ENCODE measurements around the gene IL4I1. TPM values are rescaled to one million over a fixed set of nuclear protein-coding genes. Genes with fewer than 3 reads are reported as not detected.

Gene IL4I1
- total RNA-seq, 1 donor from 2014 or later = 25.5 TPM

DNA sequence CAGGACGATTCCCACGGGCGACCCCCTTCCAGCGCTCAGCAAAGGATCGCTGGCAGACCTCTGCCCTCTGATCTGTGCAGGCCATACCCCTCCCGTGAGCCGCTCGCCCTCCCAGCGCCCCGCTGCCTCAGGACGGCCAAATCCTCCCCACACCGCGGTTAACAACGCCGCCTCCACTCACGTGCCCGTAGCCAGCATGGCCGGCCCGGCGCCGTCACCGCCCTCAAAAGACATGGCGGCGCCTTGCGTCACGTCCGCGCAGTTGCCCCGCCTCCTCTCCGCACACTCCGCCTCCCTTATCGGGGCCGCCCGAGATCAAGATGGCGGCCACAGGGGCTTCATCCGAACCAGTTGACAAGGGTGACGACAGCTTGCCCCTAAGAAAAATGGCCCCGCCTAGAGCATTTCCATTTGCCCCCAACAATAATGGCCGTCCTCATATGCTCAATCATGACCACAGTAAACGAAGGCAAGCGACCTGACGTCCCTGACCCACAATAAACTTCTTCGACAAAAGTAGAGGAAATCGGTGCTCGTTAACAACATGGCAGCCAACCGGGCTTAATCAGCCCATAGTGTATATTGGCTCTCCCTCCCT lies 20.2 kb downstream of the IL4I1 start:
- Mint-ChIP-seq H3K27me3 (no peaks in the 10 kb centered on the region), H3K4me3 (no peak overlapping the region), H3K4me1 (peaks cover 29% of the 10 kb centered on the region), H3K9me3 (no peaks in the 10 kb centered on the region), H3K27ac (no peak overlapping the region), H3K36me3 (ENCODE audit: low read depth) (peaks cover 34% of the 10 kb centered on the region)
- TF ChIP-seq, protein P1, sequence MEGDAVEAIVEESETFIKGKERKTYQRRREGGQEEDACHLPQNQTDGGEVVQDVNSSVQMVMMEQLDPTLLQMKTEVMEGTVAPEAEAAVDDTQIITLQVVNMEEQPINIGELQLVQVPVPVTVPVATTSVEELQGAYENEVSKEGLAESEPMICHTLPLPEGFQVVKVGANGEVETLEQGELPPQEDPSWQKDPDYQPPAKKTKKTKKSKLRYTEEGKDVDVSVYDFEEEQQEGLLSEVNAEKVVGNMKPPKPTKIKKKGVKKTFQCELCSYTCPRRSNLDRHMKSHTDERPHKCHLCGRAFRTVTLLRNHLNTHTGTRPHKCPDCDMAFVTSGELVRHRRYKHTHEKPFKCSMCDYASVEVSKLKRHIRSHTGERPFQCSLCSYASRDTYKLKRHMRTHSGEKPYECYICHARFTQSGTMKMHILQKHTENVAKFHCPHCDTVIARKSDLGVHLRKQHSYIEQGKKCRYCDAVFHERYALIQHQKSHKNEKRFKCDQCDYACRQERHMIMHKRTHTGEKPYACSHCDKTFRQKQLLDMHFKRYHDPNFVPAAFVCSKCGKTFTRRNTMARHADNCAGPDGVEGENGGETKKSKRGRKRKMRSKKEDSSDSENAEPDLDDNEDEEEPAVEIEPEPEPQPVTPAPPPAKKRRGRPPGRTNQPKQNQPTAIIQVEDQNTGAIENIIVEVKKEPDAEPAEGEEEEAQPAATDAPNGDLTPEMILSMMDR (IDR thresholded peaks at IDR 0.05) = no peak
- peak; percentile 61 for ATAC-seq (ENCODE audit: low read depth)
- POLR2A ChIA-PET = interaction anchor here (0.5 to 4.5 kb wide), 35 partner anchors 9 to 541 kb away, joined by 3 to 73 read pairs (median 7); partner anchors contain the start of genes AP2A1, ATF5, CD37 and FUZ
- intact Hi-C loops (cut with micrococcal nuclease) = loop anchor here (1.0 to 10.0 kb wide), 22 partner anchors 7 to 1238 kb away; partner anchors contain the start of genes ALDH16A1, ATF5, C19orf73 and FUZ
- CTCF ChIA-PET = interaction anchor here (1.3 to 1.7 kb wide), 2 partner anchors 16 to 63 kb away, joined by 3 to 4 read pairs; partner anchors contain the start of gene FUZ
- peak; percentile 96 for DNase-seq

DNA sequence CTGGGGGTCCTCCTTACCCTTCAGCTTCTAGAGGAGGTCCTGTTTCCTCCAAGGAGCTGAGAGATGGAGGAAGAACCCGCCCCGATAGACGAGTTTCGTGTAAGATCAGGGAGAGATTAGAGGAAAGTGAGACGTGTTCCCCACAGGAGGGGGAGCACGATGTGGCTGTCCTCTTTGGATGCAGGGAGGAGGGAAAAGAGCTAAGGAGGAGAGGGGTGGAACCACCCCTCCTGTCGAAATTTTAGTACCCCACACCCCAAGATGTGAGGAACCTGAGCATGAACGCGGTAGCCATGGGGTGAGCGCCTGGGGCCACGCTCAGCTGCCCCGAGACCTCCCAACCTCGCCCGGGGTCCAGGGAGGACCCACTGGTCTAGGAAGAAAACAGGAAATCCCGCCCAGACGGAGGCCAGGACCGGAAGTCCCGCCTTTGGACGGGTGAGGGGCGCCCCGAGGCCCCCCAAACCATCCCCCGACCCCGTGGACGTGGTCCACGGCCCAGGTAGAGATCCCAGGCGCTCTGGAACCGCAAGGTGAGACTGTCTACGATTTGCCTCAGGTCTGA lies 20.7 kb downstream of the IL4I1 start:
- peaks cover 29% of the 10 kb centered on the region for H3K4me1 Mint-ChIP-seq
- CTCF ChIA-PET = interaction anchor here (1.0 to 1.7 kb wide), 3 partner anchors 17 to 63 kb away, joined by 3 to 4 read pairs (median 4); partner anchors contain the start of gene FUZ

DNA sequence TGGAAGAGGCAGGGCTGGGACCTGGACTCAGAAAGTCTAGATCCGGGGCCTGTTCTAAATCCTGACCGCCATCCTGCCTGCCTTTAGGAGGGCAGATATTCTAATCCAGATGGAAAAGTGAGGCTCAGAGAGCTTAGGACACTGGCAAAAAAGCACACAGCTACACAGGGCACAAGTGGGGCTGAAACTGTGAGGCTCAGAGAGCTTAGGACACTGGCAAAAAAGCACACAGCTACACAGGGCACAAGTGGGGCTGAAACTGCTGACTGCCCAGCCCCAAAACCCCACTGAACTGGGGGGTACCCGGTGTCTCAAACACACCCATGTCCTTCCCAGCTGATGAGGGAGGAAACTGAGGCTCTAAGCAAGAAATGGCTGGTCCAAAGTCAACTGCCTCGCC lies 21.5 kb downstream of the IL4I1 start:
- ChIA-PET CTCF (interaction anchor here (1.0 kb wide), 1 partner anchor 20 kb away, joined by 4 read pairs; no protein-coding TSS in a partner anchor), POLR2A (interaction anchor here (0.5 to 4.5 kb wide), 9 partner anchors 7 to 334 kb away, joined by 3 to 73 read pairs (median 17); partner anchors contain the start of genes AP2A1, ATF5, FUZ and IL4I1)
- Mint-ChIP-seq H3K36me3 (ENCODE audit: low read depth) (peaks cover 22% of the 10 kb centered on the region), H3K27ac (no peak overlapping the region), H3K9me3 (no peaks in the 10 kb centered on the region), H3K4me3 (no peak overlapping the region), H3K27me3 (no peaks in the 10 kb centered on the region), H3K4me1 (peaks cover 36% of the 10 kb centered on the region)
- intact Hi-C loops (cut with micrococcal nuclease) = loop anchor here (5.0 to 10.0 kb wide), 4 partner anchors 283 to 880 kb away; partner anchors contain the start of genes ALDH16A1, C19orf73, GYS1 and LIN7B
- TF ChIP-seq, protein P1 (IDR thresholded peaks at IDR 0.05) = no peak
- ATAC-seq (ENCODE audit: low read depth) (no peak), DNase-seq (no peak)

More for the DNA sequence above, 20.7 kb downstream of the IL4I1 start:
- DNase-seq (peak; percentile 64), ATAC-seq (ENCODE audit: low read depth) (no peak)
- no peaks in the 10 kb centered on the region for H3K27me3 Mint-ChIP-seq
- H3K4me3 Mint-ChIP-seq = no peak overlapping the region
- H3K36me3 Mint-ChIP-seq (ENCODE audit: low read depth) = peaks cover 29% of the 10 kb centered on the region
- TF ChIP-seq, protein P1 (IDR thresholded peaks at IDR 0.05) = no peak
- H3K27ac Mint-ChIP-seq = no peak overlapping the region
- POLR2A ChIA-PET = interaction anchor here (0.6 to 4.5 kb wide), 20 partner anchors 8 to 380 kb away, joined by 3 to 73 read pairs (median 14); partner anchors contain the start of genes AP2A1, ATF5, FUZ and IL4I1
- H3K9me3 Mint-ChIP-seq = no peaks in the 10 kb centered on the region
- intact Hi-C loops (cut with micrococcal nuclease) = loop anchor here (1.0 to 10.0 kb wide), 10 partner anchors 26 to 1237 kb away; partner anchors contain the start of genes ALDH16A1, C19orf73, GYS1 and JOSD2

DNA sequence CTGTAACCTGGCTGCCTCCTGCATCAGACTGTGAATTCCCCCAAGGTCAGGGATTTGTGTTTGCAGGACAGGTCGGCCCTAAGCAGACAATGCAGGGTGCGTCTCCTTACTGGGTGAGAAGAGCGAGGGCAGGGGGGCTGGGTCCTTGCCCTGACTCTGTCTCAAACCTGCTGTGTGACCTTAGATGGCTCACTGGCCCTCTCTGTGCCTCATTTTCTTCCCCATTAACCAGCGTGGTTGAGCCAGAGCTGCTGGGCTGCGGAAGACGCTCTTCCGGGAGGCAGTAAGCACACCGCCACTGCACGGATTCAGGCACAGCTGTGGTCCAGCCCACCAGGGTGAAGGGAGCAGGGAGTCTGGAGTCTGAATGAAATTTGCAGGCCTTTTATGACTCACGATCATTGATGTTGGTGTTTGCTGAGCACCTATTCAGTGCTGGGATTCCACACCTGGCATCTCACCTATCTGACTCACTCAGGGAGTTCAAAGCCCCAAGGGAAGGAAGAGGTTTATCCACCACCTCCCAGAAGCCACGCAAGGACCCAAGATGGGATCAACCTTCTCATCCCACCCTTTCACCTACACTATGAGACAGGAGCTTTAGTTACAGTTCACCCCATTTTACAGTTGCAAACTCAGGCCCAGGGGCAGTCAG lies 22.1 kb downstream of the IL4I1 start:
- TF ChIP-seq, protein P1 (IDR thresholded peaks at IDR 0.05) = no peak
- H3K4me1 Mint-ChIP-seq = peaks cover 38% of the 10 kb centered on the region
- H3K36me3 Mint-ChIP-seq (ENCODE audit: low read depth) = peaks cover 19% of the 10 kb centered on the region
- no peak overlapping the region for H3K4me3 Mint-ChIP-seq
- DNase-seq (no peak), ATAC-seq (ENCODE audit: low read depth) (no peak)
- ChIA-PET POLR2A (interaction anchor here (1.2 to 4.5 kb wide), 3 partner anchors 24 to 55 kb away, joined by 3 to 73 read pairs (median 26); partner anchors contain the start of genes ATF5, NUP62 and PTOV1), CTCF (no interaction called here)
- no peak overlapping the region for H3K27ac Mint-ChIP-seq
- intact Hi-C loops (cut with micrococcal nuclease) = loop anchor here (5.0 to 10.0 kb wide), 4 partner anchors 282 to 880 kb away; partner anchors contain the start of genes ALDH16A1, C19orf73, GYS1 and LIN7B
- H3K9me3 Mint-ChIP-seq = no peaks in the 10 kb centered on the region
- H3K27me3 Mint-ChIP-seq = no peaks in the 10 kb centered on the region
